ENCODE data around the gene MARCO. TPM values are rescaled to one million over a fixed set of nuclear protein-coding genes. Genes with fewer than 3 reads are reported as not detected.

The MARCO gene
- polyA plus RNA-seq, 4 donors: 0.10 TPM; not detected in 3

DNA sequence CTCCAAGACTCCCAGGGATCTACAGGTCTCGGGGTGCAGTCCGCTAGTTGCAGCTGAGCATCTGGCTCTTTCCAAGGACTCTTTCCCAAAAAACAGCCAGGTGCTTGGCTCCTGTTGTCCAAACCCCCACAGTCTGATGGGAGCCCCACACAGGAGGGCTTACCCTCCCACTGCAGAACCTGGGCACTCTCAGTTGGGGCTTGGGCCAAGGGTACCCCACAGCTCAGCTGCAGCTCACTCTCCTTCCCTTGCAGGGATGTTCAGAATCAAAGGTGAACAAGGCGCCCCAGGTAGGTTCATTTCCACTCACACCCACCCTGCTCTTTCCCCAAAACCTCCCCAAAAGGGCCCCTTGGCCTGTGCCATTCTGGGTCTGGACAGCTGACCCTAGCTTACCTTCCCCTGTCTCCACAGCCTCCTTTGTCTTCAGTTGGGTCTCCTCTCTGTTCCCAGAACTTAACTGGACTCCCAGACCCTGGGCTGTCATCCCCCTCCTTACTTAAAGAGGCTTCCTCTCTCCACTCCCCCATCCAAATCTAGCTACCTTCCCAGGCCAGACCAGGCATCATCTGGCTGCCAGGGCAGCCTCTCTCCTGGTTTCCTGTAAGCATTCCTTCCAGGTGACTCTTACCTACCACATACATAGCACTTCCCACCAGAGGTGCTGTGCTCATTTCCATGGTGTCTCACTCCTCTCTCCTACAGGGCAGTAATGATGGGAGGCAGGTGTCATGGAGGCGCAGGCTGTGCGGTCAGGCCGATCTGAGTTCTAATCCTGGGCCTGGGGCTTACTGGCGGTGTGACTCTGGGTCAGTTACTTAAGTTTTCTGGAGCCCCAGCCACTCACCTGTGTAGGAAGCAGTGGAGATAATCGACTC is 29.5 kb downstream of the MARCO start:
- DNase-seq (ENCODE audit: low read depth in 4 of 4, low spot score in 3 of 4): no peak

DNA sequence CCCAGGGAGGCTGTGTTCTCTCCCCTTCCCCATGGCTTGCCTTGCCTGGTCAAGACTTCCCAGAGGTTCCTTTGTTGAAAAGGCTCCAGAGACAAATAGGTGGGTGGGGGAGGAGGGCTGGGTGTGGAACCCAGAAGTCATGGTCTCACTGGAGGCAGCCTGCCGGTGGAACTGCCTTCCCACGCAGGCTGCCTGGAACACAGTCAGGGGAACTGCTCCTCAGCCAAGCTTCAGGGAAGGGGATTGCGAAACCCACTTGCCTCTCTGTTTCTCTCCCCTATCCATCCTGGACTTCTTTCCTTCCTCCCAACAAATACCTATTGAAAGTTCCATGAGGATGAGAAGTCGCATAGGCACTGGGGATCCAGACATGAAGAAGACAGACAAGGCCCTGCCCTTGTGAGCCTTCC is 31.6 kb downstream of the MARCO start:
- no peak for DNase-seq (ENCODE audit: low read depth in 4 of 4, low spot score in 3 of 4)

DNA sequence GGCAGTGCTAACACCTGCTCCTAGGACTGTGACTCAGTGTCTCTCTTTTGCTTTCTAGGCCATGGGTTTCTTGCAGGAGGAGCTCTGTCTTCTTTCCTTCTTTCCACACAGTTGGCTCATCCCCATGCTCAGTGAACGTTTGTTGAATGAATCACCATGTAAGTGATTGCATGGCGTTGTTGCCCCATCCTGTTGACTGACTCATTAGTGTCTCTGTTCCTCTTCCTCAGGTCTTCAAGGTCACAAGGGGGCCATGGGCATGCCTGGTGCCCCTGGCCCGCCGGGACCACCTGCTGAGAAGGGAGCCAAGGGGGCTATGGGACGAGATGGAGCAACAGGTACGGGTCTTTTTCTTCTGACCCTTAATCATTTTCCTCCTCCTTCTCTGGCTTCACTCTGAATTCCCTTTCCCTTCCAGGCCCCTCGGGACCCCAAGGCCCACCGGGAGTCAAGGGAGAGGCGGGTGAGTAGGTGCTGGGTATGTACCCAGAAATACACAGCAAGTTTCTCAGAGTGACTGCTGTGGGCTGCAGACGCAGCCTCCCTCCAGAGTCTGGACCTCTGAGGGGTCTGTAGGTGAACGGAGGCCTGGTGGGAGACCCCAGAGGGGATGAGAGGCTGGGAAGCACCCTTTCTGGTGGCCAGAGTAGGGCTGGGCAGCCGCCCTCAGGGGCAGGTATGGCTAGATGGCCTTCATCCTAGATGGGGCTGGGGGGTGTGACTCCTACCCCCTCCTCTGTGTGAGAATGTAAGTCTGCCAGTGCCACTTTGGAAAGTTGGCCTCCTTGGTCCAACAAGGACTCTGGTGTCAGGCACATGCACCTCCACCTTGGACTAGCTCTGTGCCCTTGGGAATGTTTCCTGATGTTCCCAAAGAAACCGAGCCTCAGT is 32.4 kb downstream of the MARCO start:
- no peak for DNase-seq (ENCODE audit: low read depth in 4 of 4, low spot score in 3 of 4)

DNA sequence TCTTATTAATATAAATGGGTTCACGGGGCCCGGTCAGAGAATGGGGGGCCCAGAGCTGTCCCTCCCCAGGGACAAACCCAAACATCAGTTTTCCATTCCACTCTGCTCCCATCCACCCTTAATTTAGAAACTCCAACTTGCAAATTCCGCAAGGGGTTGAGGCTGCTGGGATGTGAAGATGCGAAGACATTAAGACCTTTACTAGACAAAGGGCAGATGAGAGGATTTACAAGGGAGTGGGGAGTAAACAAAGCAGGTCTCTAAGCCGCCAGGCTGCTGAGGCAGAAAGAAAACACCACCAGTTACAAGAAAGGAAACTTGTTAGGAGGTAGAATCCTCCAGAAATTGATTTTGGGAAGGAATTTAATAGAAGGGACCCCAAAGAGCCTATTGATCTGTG is 33.1 kb downstream of the MARCO start:
- DNase-seq (ENCODE audit: low read depth in 4 of 4, low spot score in 3 of 4): no peak

DNA sequence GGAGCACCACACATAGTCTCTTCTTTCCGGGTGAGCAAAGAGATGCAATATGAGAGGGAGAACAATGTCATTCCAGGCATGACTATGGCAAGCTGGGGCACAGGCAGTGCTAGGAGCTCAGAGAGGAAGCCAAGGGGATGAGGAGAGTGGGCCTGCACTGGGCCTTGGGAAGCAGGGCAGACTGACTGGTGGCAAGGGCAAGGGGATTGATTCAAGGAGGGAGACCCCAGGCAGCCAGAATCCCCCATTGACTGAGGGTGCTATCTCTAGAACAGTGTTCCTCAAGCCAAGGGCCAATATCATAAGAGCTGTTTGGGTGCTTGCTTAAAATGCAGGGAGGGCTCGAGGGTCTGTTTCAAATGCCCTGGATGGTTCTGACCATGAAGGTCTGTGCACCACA is 36.1 kb downstream of the MARCO start:
- DNase-seq (ENCODE audit: low read depth in 4 of 4, low spot score in 3 of 4): no peak

GRCh38 chr2:118979152-118979861 is 37.3 kb downstream of the MARCO start:
- no peak for DNase-seq (ENCODE audit: low read depth in 4 of 4, low spot score in 3 of 4)

DNA sequence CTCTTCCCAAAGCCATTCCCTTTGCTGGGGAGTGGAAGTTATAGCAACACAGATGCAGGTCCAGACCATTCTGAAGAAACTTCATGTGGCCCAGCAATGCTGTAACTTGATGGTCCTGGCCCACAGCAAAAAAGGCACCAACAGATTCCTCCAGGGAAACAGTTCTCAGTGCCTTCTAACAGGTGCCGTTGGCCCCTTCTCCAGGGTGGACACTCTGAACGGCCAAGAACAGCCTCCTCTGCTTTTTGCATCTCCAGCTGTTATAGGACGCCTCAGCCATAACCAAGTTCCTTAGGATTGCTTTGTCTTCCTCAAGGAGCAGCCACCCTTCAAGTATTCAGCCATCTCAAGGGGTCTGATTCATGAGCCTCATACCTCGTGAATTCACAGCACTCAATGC is 38.0 kb downstream of the MARCO start:
- DNase-seq (ENCODE audit: low read depth in 4 of 4, low spot score in 3 of 4): no peak

- DNase-seq (ENCODE audit: low read depth in 4 of 4, low spot score in 3 of 4): no peak
Measured at GRCh38 chr2:118980573-118980972, 38.6 kb downstream of the MARCO start.

GRCh38 chr2:118981632-118982031 is 39.6 kb downstream of the MARCO start:
- no peak for DNase-seq (ENCODE audit: low read depth in 4 of 4, low spot score in 3 of 4)

DNA sequence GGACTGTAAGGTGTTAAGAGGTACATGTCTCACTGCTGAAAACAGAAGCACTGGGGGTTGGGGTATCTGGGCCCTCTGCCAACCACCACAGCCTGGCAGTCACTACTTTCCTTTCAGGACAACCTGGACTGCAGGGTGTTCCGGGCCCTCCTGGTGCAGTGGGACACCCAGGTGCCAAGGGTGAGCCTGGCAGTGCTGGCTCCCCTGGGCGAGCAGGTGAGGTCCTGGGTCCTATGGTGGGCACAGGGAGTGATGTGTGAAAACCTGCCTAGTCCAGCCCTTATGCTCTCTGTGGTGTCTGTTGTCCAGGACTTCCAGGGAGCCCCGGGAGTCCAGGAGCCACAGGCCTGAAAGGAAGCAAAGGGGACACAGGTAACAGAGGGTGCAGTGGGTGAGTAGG is 40.0 kb downstream of the MARCO start:
- DNase-seq (ENCODE audit: low read depth in 4 of 4, low spot score in 3 of 4): no peak

DNA sequence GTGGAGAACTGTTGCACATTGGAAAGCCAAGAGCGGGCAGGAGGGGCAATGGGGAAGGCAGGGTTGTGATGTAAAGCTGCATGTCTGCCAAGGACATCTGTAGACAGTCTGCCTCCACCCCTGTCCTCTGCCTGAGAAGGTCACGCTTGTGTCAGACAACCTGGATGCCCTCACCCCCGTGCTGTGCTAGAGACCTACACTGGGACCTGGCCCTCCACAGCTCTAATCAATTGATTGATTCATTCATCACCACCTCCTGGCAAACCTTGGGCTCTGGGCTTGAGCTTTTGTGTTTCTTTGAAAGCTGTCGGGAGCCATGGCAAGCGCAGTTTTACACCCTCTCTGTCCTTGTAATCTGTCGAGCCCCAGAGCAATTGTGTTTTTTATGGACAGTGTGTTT is 41.1 kb downstream of the MARCO start:
- DNase-seq (ENCODE audit: low read depth in 4 of 4, low spot score in 3 of 4): no peak

GRCh38 chr2:118983915-118984314 is 41.9 kb downstream of the MARCO start:
- no peak for DNase-seq (ENCODE audit: low read depth in 4 of 4, low spot score in 3 of 4)

DNA sequence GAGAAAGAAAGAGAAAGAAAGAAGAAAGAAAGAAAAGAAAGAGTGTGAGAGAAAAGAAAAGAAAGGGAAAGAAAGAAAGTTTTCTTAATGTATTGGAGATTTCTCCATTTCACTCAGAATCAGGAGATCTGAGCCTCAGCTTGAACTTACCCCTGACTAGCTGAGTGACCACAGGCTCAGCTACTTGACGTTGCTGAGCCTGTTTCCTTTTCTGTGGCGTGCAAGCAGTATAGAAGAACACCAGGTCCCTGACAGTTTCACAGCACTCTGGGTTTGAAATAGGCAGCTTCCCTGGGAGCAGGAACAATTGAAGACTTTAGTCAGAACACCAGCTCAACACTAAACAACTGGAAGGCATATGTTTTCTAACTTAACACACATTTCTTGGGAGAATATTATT is 44.7 kb downstream of the MARCO start:
- DNase-seq (ENCODE audit: low read depth in 4 of 4, low spot score in 3 of 4): no peak

DNA sequence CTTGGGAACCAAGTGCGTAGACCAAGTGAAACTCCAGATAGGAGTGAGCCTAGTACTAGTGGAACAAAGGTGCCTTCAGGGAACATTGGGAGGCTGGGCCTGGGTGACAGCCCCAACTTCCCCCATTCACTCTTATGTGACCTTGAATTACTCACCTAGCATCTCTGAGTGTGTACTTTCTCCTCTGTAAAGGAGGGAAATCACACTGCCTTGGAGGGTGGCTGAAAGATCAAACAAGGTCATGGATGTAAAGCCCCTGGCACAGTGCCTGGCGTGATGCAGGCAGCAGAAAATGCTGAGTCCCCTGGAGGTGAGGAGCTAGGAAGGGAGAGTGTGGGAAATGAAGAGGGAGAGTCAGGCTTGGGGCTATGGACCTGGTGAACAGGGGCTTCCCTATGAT is 45.9 kb downstream of the MARCO start:
- no peak for DNase-seq (ENCODE audit: low read depth in 4 of 4, low spot score in 3 of 4)

DNA sequence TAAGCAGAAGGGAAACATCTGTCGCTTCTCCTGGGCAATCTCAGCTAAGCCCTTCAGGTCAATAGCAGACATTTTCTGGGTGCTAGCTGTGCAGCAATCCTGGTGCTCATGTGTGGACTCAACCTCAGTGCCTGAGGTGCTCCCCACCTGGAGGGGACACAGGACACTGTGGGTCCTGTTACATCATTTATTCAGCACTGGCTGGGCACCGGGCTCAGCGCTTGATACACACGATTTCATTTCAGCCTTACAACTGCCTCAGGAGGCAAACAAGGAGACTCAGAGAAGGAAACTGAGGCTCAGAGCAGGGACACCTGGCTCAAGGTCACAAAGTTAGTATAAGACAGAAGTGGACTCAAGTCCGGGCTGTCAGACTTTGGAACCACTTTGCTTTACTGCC is 46.7 kb downstream of the MARCO start:
- DNase-seq (ENCODE audit: low read depth in 4 of 4, low spot score in 3 of 4): no peak

DNA sequence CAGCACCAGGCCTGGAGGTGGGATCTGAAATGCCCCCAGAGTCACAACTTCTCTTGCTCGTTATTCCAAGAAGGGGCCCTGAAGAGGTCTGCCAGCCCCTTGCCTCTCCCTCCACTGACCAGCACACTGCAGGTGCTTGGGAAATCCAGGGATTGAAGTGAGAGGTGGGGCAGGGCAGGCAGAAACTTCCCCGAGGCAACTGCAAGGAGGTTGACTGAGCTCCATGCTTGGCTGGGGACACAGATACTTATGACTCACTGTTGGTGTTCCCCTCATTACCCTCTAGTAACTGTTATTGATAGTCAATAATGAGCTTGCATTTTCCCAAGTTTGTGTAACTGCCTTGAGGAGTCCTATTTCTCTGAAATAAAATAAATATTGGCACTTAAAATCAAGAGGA is 47.5 kb downstream of the MARCO start:
- DNase-seq (ENCODE audit: low read depth in 4 of 4, low spot score in 3 of 4): no peak

DNA sequence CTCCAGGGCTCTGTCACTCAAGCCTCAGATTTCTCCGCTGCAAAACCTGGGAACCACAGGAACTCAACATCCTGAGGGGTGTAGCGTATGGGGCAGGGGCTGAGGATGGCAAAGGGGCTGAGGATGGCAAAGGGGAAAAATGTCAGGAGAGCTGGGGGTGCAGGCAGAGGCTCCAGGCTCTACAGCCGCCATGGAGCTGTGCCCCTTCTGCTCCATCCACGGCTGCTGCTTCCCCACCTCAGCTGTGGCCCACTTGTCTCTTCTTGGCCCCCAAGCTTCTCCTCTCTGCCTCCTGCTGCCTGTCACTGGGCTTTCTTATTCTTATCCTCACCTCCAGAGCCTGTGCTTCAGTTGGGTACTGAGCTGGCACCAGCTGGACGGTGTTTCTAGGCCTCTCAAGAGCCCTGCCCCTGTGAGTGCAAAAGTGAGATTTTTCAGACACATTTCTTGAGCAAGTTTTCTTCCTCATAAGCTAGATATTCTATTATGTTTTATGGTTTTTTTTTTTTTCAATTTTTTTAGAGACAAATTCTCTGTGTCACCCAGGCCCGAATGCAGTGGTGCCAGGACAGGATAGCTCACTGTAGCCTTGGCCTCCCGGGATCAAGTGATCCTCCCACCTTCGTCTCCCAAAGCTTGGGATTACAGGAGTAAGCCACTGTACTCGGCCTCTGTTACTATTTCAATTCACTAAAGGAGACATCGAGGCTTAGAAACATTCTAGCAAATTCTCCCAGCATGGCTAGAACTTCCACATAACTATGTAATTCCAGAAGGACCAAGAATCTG is 49.0 kb downstream of the MARCO start:
- no peak for DNase-seq (ENCODE audit: low read depth in 4 of 4, low spot score in 3 of 4)

- DNase-seq (ENCODE audit: low read depth in 4 of 4, low spot score in 3 of 4): no peak
Measured at GRCh38 chr2:118991554-118991953, 49.6 kb downstream of the MARCO start.

DNA sequence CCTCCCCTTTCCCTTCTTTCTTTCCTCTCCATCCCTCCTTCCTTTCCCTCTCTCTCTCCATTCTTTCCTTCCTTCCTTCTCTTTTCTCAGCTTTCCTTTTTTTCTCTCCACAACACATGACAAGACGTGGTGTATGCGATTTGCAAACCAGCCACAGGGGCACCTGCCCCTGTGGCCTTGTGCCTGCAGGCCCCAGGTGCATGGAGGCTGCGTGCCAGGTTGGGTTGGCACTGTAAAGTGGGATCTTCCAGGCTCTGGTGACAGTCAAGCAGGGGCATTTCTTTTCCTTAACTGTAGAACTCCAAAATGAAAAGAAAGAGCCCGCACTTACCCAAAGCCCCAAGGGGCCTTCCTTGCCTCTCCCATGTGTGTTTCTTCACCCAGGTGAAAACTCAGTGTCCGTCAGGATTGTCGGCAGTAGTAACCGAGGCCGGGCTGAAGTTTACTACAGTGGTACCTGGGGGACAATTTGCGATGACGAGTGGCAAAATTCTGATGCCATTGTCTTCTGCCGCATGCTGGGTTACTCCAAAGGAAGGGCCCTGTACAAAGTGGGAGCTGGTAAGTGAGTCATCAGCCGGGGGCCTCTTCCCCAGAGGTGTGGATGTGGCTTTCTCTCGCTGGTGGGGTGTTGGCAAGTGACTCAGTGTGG is 50.9 kb downstream of the MARCO start:
- DNase-seq (ENCODE audit: low read depth in 4 of 4, low spot score in 3 of 4): no peak

DNA sequence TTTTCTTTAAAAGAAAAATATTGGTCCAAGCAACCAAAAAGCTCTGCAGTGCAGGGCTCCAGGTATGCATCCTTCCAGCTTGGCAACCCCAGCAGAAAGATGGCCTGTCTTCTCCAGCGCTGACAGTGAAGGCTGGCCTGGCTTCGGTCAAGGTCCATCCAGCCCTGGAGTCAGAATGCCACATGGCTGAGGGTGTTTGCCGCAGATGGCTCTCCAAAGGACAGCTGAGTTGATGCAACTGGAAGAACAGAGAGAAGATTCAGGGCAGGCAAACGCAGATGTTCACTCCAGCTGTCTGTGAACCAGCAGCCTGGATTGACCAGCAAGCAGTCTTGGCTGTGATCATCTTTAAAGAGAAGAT is 51.4 kb downstream of the MARCO start:
- DNase-seq (ENCODE audit: low read depth in 4 of 4, low spot score in 3 of 4): no peak

Measured in right renal pelvis (tissue), 4 donors.